Stimulated activated CD4-positive, alpha-beta T cell treated with anti-CD3 and anti-CD28 coated beads, TNF-alpha, amount 100 ng/mL, for 48 hours (primary cell): Measurements from ENCODE around the gene OR51T1.

Experiments
- DNase-seq, 3 donors: peaks; one replicate each; pipeline ENCODE4 v3.0.0-alpha.2; 2020; ENCODE audit warnings: low read depth in 3 of 3

Gene OR51T1

GRCh38 chr11:4926608-4927007, 44.9 kb downstream of the OR51T1 start:
- no peak for DNase-seq
